ENCODE data around the gene KRT1. TPM values are rescaled to one million over a fixed set of nuclear protein-coding genes. Genes with fewer than 3 reads are reported as not detected.
"Not testable (repeated sequence)": the region's sequence is repeated elsewhere in the genome, so short reads cannot be mapped to it uniquely, and the experiment has no call there.

The KRT1 gene
- total RNA-seq, 1 donor from 2014 or later, result not detected

DNA sequence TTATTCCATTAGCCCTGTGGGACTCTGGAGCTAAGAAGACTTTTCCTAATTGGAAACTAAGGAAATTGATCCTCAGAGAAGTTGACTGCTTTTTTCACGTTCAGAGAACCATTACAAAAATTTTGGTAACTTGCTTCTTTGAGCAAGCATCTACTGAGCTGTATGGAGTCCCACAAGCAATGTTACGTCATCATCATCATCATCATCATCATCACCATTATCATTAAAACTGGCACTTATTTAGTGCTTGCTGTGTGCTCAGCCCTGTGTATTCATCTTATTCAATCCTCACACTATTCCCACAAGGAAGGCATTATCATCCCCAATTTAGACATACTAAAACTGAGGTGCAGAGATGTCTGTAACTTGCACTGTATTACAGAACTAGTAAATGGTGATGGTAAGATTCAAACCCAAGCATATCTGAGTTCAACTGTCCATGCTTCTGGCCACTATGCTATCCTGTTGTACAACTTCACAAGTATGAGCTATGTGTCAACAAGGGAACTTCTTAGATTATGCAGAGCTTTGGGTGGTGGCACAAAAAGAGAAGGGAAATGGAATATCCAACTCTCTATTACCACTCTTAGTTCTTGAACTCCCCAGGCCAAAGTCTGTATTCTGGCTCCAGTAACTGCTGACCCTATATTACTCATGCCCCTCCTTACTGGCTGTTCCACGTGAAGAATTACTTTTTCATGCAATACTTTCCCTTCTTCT lies 6.3 kb downstream of the KRT1 start:
- no peak overlapping the region for H3K27ac ChIP-seq (replicated peaks)
- H3K36me3 ChIP-seq, result no peaks in the 10 kb centered on the region
- H3K9me3 ChIP-seq (replicated peaks), result no peaks in the 10 kb centered on the region
- intact Hi-C loops (cut with micrococcal nuclease), result no loop called here
- no peak overlapping the region for H3K4me3 ChIP-seq
- no peaks in the 10 kb centered on the region for H3K4me1 ChIP-seq
- peaks cover 61% of the 10 kb centered on the region for H3K27me3 ChIP-seq (ENCODE audit: low read depth)
- no peak for DNase-seq
- TF ChIP-seq, protein P1, sequence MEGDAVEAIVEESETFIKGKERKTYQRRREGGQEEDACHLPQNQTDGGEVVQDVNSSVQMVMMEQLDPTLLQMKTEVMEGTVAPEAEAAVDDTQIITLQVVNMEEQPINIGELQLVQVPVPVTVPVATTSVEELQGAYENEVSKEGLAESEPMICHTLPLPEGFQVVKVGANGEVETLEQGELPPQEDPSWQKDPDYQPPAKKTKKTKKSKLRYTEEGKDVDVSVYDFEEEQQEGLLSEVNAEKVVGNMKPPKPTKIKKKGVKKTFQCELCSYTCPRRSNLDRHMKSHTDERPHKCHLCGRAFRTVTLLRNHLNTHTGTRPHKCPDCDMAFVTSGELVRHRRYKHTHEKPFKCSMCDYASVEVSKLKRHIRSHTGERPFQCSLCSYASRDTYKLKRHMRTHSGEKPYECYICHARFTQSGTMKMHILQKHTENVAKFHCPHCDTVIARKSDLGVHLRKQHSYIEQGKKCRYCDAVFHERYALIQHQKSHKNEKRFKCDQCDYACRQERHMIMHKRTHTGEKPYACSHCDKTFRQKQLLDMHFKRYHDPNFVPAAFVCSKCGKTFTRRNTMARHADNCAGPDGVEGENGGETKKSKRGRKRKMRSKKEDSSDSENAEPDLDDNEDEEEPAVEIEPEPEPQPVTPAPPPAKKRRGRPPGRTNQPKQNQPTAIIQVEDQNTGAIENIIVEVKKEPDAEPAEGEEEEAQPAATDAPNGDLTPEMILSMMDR (IDR thresholded peaks at IDR 0.05; ENCODE audit: borderline replicate concordance), result no peak

DNA sequence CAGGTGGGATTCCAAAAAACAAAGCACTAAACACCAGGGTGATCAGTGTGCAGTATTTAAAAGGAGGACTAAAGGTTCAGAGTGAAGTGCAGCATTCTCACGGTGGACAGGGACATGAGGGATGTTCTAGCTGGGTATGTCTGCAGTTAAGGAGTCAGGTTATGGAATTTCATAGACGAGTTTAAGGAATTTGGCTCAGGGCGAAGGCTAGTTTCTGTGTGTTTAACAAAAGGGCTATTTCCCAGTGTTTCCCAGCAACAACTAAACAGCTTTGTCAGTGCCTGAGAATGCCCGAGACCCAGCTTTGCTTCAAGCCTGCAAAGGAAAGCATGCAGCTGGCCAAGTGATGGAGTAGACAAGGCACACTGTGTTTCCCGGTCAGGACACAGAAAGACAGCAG lies 7.0 kb downstream of the KRT1 start:
- DNase-seq, result no peak
- no peak overlapping the region for H3K27ac ChIP-seq (replicated peaks)
- H3K36me3 ChIP-seq, result no peaks in the 10 kb centered on the region
- no peak overlapping the region for H3K4me3 ChIP-seq
- TF ChIP-seq, protein P1 (IDR thresholded peaks at IDR 0.05; ENCODE audit: borderline replicate concordance), result no peak
- H3K9me3 ChIP-seq (replicated peaks), result no peaks in the 10 kb centered on the region
- H3K27me3 ChIP-seq (ENCODE audit: low read depth), result peaks cover 56% of the 10 kb centered on the region
- intact Hi-C loops (cut with micrococcal nuclease), result no loop called here
- no peaks in the 10 kb centered on the region for H3K4me1 ChIP-seq

DNA sequence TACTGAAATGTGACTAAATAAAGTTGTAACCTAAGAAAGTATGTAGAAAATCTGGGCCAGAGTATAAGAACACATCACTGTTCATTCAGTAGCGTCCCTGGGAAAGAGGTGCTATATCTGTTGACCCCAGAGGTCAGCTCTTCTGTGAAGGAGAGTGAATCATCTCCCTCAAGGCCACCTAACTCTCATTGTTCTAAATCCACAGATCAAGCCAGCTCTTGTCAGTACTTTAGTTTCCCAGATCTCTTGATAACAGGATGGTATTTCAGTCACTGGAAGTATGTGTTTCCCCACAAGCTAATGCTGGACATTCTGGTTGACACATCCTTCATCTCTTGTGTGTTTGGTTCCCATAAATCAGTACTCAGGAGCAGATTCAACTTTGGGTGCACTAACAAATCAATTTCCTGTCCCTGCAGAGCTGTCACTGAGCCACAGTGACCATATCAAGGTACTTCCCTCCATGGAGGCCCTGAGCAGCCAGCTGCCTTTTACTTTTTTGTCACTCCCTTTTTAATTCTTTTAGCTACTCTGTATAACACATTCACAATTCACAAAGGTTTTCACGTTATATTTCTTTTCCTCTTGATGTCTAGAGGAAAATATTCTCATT lies 7.8 kb downstream of the KRT1 start:
- Histone ChIP-seq H3K27ac (replicated peaks) (no peak overlapping the region), H3K27me3 (ENCODE audit: low read depth) (peaks cover 48% of the 10 kb centered on the region), H3K4me3 (no peak overlapping the region), H3K9me3 (replicated peaks) (no peaks in the 10 kb centered on the region), H3K36me3 (no peaks in the 10 kb centered on the region), H3K4me1 (no peaks in the 10 kb centered on the region)
- DNase-seq, result no peak
- intact Hi-C loops (cut with micrococcal nuclease), result no loop called here
- TF ChIP-seq, protein P1 (IDR thresholded peaks at IDR 0.05; ENCODE audit: borderline replicate concordance), result no peak

DNA sequence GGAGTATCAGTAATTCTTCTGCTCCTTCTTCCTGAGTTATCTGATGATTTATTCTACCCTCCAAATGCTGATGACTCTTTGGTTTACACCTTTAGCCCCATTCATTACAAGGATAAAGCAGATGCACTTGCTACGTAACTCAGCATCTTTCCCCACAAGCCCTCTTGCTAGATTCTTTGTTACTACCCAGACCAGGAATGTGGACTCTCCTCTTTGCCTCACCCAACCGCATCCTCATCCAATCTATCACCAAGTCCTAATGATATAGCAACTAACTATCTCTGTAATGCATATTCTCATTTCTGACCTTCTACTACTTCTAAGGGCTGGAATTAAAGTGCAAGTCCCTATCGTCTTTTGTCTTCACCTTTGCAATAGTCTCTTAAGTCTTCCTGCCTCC lies 9.2 kb downstream of the KRT1 start:
- H3K27me3 ChIP-seq (ENCODE audit: low read depth), result peaks cover 55% of the 10 kb centered on the region
- H3K4me3 ChIP-seq, result no peak overlapping the region
- intact Hi-C loops (cut with micrococcal nuclease), result no loop called here

DNA sequence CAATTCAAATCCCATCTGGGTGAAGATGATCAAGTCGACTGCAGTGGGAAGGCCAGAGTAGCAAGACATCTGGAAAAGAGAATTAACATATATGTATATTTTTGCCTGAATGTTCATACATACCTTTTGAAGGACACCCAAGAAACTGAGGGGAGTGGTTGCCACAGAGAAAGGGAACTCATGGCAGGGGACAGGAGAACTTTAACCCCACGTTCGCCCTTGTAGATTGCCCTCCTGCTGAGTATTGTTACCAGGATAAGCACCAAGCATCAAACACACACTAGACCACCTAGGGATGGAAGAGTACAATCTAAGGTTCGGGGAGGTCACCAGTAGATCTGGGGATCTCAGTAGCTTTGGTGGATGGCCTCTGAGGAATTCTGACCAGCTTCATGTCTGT lies 9.7 kb downstream of the KRT1 start:
- Histone ChIP-seq H3K4me3 (no peak overlapping the region), H3K9me3 (replicated peaks) (no peaks in the 10 kb centered on the region), H3K27me3 (ENCODE audit: low read depth) (peaks cover 55% of the 10 kb centered on the region), H3K27ac (replicated peaks) (no peak overlapping the region), H3K4me1 (no peaks in the 10 kb centered on the region), H3K36me3 (no peaks in the 10 kb centered on the region)
- no peak for DNase-seq
- intact Hi-C loops (cut with micrococcal nuclease), result no loop called here
- TF ChIP-seq, protein P1 (IDR thresholded peaks at IDR 0.05; ENCODE audit: borderline replicate concordance), result no peak

More for the DNA sequence above, 9.2 kb downstream of the KRT1 start:
- TF ChIP-seq, protein P1 (IDR thresholded peaks at IDR 0.05; ENCODE audit: borderline replicate concordance), result no peak
- Histone ChIP-seq H3K9me3 (replicated peaks) (no peaks in the 10 kb centered on the region), H3K27ac (replicated peaks) (no peak overlapping the region), H3K4me1 (no peaks in the 10 kb centered on the region), H3K36me3 (no peaks in the 10 kb centered on the region)
- no peak for DNase-seq

DNA sequence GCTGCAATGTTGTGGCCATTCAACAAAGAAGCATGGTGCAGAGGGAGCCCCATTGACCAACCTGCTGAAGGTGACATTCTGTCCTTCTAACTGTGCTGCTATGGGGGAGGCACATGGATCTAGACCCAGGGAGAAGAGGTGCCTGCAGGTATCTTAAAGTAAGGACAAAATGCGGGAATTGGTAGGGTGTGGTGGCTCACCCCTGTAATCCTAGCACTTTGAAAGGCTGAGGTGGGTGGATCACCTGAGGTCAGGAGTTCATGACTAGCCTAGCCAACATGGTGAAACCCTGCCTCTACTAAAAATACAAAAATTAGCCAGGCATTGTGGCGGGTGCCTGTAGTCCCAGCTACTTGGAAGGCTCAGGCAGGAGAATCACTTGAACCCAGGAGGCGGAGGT lies 10.3 kb downstream of the KRT1 start:
- H3K9me3 ChIP-seq (replicated peaks); intact Hi-C loops (cut with micrococcal nuclease); H3K27ac ChIP-seq (replicated peaks); DNase-seq; H3K36me3 ChIP-seq; H3K4me3 ChIP-seq; H3K4me1 ChIP-seq: not testable (repeated sequence)
- peaks cover 56% of the 10 kb centered on the region for H3K27me3 ChIP-seq (ENCODE audit: low read depth)

Data from left ventricle myocardium inferior (tissue), 1 donor.